ENCODE measurements around the gene SHKBP1. TPM values are rescaled to one million over a fixed set of nuclear protein-coding genes. Genes with fewer than 3 reads are reported as not detected.
"Not testable (repeated sequence)": the region's sequence is repeated elsewhere in the genome, so short reads cannot be mapped to it uniquely, and the experiment has no call there.

SHKBP1 gene
- total RNA-seq, 2 experiments from 2014 or later = 49.4 to 115 TPM

DNA sequence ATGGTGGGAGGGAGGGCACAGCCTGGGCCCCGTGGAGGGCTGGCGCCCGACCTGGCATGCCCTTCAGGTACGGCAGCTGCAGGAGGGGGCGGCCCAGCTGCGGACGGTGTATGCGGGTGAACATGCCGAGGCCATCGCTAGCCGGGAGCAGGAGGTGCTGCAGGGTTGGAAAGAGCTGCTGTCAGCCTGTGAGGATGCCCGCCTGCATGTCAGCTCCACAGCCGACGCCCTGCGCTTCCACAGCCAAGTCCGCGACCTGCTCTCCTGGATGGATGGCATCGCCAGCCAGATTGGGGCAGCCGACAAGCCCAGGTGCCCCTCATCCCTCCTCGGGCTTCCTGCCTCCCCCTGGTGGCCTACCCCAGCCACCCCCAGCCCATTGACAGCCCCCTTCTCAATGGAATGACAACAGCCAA, 16.6 kb upstream of the SHKBP1 start:
- POLR2A ChIA-PET = no interaction called here
- Histone ChIP-seq H3K4me3 (ENCODE audit: low read depth, low read length, poor library complexity, severe bottlenecking) (no peak overlapping the region), H2AFZ (ENCODE audit: low read length) (no peak overlapping the region), H3K36me3 (ENCODE audit: insufficient read depth, low read length) (no peaks in the 10 kb centered on the region), H3K9me3 (ENCODE audit: low read length) (no peaks in the 10 kb centered on the region), H3K9me2 (ENCODE audit: insufficient read depth, low read length) (no peaks in the 10 kb centered on the region), H3K4me2 (ENCODE audit: low read length) (no peak overlapping the region), H4K20me1 (ENCODE audit: insufficient read depth, low read length) (no peaks in the 10 kb centered on the region), H3K79me2 (ENCODE audit: insufficient read depth, low read depth, low read length) (no peaks in the 10 kb centered on the region), H3K27ac (ENCODE audit: low read depth, low read length, poor library complexity, severe bottlenecking) (no peak overlapping the region), H3K4me1 (ENCODE audit: insufficient read depth, low read length, poor library complexity, severe bottlenecking) (no peaks in the 10 kb centered on the region)
- DNase-seq (ENCODE audit: low spot score) = no peak
- intact Hi-C loops (cut with micrococcal nuclease; ENCODE audit: unreplicated experiment) = no loop called here
- no peak for TF ChIP-seq EZH2phosphoT487 (IDR thresholded peaks at IDR 0.05; ENCODE audit: borderline replicate concordance, low read depth, low read length)
- TF ChIP-seq, protein P1, sequence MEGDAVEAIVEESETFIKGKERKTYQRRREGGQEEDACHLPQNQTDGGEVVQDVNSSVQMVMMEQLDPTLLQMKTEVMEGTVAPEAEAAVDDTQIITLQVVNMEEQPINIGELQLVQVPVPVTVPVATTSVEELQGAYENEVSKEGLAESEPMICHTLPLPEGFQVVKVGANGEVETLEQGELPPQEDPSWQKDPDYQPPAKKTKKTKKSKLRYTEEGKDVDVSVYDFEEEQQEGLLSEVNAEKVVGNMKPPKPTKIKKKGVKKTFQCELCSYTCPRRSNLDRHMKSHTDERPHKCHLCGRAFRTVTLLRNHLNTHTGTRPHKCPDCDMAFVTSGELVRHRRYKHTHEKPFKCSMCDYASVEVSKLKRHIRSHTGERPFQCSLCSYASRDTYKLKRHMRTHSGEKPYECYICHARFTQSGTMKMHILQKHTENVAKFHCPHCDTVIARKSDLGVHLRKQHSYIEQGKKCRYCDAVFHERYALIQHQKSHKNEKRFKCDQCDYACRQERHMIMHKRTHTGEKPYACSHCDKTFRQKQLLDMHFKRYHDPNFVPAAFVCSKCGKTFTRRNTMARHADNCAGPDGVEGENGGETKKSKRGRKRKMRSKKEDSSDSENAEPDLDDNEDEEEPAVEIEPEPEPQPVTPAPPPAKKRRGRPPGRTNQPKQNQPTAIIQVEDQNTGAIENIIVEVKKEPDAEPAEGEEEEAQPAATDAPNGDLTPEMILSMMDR (conservative IDR thresholded peaks at IDR 0.05; ENCODE audit: low read length) = no peak
- no TSS peak for BruUV-seq (replicated peaks)
- CTCF ChIA-PET (ENCODE audit: unreplicated experiment) = no interaction called here

DNA sequence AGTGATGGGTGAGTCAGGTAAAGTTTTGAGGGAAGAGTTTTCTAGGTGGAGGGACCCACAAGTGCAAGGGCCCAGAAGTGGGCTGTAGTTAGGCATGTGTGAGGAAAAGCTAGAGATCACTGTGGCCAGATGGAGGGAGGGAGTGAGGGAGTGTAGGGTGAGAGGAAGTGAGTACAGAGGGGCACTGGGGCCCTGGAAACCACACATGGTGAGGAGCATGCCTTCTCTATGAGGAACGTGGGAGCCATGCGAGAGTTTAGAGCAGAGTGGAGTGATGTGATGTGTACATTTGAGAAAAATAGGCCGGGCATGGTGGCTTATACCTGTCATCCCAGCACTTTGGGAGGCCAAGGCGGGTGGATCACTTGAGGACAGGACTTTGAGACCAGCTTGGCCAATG, 14.7 kb upstream of the SHKBP1 start:
- intact Hi-C loops (cut with micrococcal nuclease; ENCODE audit: unreplicated experiment) = no loop called here
- DNase-seq (ENCODE audit: low spot score) = no peak
- Histone ChIP-seq H2AFZ (ENCODE audit: low read length) (no peak overlapping the region), H3K36me3 (ENCODE audit: insufficient read depth, low read length) (no peaks in the 10 kb centered on the region), H3K79me2 (ENCODE audit: insufficient read depth, low read depth, low read length) (no peaks in the 10 kb centered on the region), H3K9me2 (ENCODE audit: insufficient read depth, low read length) (no peaks in the 10 kb centered on the region), H3K27ac (ENCODE audit: low read depth, low read length, poor library complexity, severe bottlenecking) (no peak overlapping the region), H3K4me1 (ENCODE audit: insufficient read depth, low read length, poor library complexity, severe bottlenecking) (no peaks in the 10 kb centered on the region), H3K4me3 (ENCODE audit: low read depth, low read length, poor library complexity, severe bottlenecking) (no peak overlapping the region), H4K20me1 (ENCODE audit: insufficient read depth, low read length) (no peaks in the 10 kb centered on the region), H3K9me3 (ENCODE audit: low read length) (no peaks in the 10 kb centered on the region), H3K4me2 (ENCODE audit: low read length) (no peak overlapping the region)
- CTCF ChIA-PET (ENCODE audit: unreplicated experiment) = no interaction called here
- no TSS peak for BruUV-seq (replicated peaks)
- TF ChIP-seq, protein P1 (conservative IDR thresholded peaks at IDR 0.05; ENCODE audit: low read length) = no peak
- TF ChIP-seq EZH2phosphoT487 (IDR thresholded peaks at IDR 0.05; ENCODE audit: borderline replicate concordance, low read depth, low read length) = no peak
- POLR2A ChIA-PET = interaction anchor here (0.7 kb wide), 1 partner anchor 137 kb away, joined by 5 read pairs; no protein-coding TSS in a partner anchor

DNA sequence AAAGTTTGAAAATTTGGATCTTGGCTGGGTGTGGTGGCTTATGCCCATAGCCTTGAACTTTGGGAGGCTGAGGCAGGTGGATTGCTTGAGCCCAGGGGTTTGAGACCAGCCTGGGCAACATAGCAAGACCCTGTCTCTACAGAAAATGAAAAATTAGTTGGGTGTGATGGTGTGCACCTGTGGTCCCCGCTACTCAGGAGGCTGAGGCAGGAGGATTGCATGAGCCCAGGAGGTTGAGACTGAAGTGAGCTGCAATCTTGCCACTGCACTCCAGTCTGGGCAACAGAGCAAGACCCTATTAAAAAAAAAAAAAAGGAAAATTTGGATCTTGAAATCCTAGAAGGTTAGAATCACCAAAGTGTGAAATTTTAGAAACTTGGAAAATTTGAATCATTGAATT, 12.1 kb upstream of the SHKBP1 start:
- CTCF ChIA-PET (ENCODE audit: unreplicated experiment); H3K79me2 ChIP-seq (ENCODE audit: insufficient read depth, low read depth, low read length); DNase-seq (ENCODE audit: low spot score); H3K4me2 ChIP-seq (ENCODE audit: low read length); H3K9me2 ChIP-seq (ENCODE audit: insufficient read depth, low read length); H3K4me3 ChIP-seq (ENCODE audit: low read depth, low read length, poor library complexity, severe bottlenecking); H3K36me3 ChIP-seq (ENCODE audit: insufficient read depth, low read length); H3K9me3 ChIP-seq (ENCODE audit: low read length); intact Hi-C loops (cut with micrococcal nuclease; ENCODE audit: unreplicated experiment); H2AFZ ChIP-seq (ENCODE audit: low read length); POLR2A ChIA-PET; H3K27ac ChIP-seq (ENCODE audit: low read depth, low read length, poor library complexity, severe bottlenecking); H4K20me1 ChIP-seq (ENCODE audit: insufficient read depth, low read length); H3K4me1 ChIP-seq (ENCODE audit: insufficient read depth, low read length, poor library complexity, severe bottlenecking); BruUV-seq (replicated peaks): not testable (repeated sequence)
